OCI-LY3 (cell line): ENCODE measurements around the gene SNTG2.

Experiments used
- H2AFZ ChIP-seq: fragments of 200-600, 300-600 bp; shearing (Covaris generic); 2 replicates; pipeline ENCODE4 v1.6.0; 2014; ENCODE audit warnings: antibody characterized with exemption, low read depth, low read length
- H3K27ac ChIP-seq: fragments of 200-600, 300-600 bp; sonication (generic); 2 replicates; pipeline ENCODE4 v1.5.1; 2014; ENCODE audit warnings: mild to moderate bottlenecking, low read length, moderate library complexity, mixed read lengths
- H3K27me3 ChIP-seq: fragments of 200-600, 300-600 bp; sonication (generic); 2 replicates; pipeline ENCODE4 v1.6.1; 2014; ENCODE audit warnings: low read depth, low read length, mixed read lengths
- H3K36me3 ChIP-seq: fragments of 200-600, 300-600 bp; sonication (generic); replicated peaks from 2 replicates; pipeline ENCODE3; 2014; ENCODE audit warnings: low read depth, low read length, mixed read lengths
- H3K4me1 ChIP-seq: fragments of 300-600, 200-600 bp; sonication (generic); 2 replicates; pipeline ENCODE4 v1.6.1; 2014; ENCODE audit warnings: low read length, mixed read lengths
- H3K4me2 ChIP-seq: fragments of 200-600, 300-600 bp; sonication (generic); 2 replicates; pipeline ENCODE4 v1.6.1; 2014; ENCODE audit warnings: low read length, mixed read lengths
- H3K4me3 ChIP-seq: fragments of 300-600, 200-600 bp; sonication (generic); 2 replicates; pipeline ENCODE4 v1.5.1; 2014; ENCODE audit warnings: antibody characterized with exemption, mild to moderate bottlenecking, low read length, moderate library complexity
- H3K79me2 ChIP-seq: fragments of 300-600, 200-600 bp; shearing (Covaris generic); 2 replicates; pipeline ENCODE4 v1.6.1; 2014; ENCODE audit warnings: mild to moderate bottlenecking, low read length, mixed read lengths
- H3K9ac ChIP-seq: fragments of 300-600, 200-600 bp; shearing (Covaris generic); 2 replicates; pipeline ENCODE4 v1.6.0; 2014; ENCODE audit warnings: mild to moderate bottlenecking, low read length, moderate library complexity
- H3K9me3 ChIP-seq: fragments of 200-600, 300-600 bp; shearing (Covaris generic); 2 replicates; pipeline ENCODE4 v1.6.1; 2014; ENCODE audit warnings: low read length, mixed read lengths; ENCODE audit not compliant: insufficient read depth
- H4K20me1 ChIP-seq: fragments of 200-600, 300-600 bp; sonication (generic); 2 replicates; pipeline ENCODE4 v1.6.1; 2016; ENCODE audit warnings: low read length, mixed read lengths; ENCODE audit not compliant: insufficient read depth
- EZH2phosphoT487 ChIP-seq: fragments of 200-600 bp; shearing (Covaris generic); IDR thresholded peaks from 2 replicates; pipeline ENCODE4 v1.6.1; 2018; ENCODE audit warnings: antibody characterized with exemption, mixed run types, low read depth
- TF ChIP-seq, protein P1 (sequence below): fragments of 200-600, 300-600 bp; sonication (generic); IDR thresholded peaks from 2 replicates; pipeline ENCODE4 v1.5.1; 2014; ENCODE audit warnings: antibody characterized with exemption, low read length, low read depth

Gene SNTG2

DNA sequence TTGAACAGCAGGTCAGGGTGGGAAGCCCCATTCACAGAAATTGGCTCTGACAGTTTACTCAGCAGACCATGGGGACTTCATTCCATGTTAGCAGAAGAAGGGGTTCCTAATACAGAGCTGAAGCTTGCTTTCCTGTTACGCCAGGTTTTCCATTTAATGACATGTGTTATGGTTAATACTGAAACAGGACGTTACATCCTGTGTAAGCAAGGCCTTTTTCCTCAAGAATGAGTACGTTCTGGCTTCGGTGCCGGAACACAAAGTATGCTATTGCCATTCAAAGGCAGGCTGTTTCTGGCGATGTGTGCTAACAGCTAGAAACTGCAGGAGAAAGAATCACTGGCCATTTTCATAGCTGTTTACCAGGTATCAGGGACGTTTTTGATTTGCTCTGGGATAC, 190.4 kb downstream of the SNTG2 start:
- Histone ChIP-seq H3K4me2 (no peak overlapping the region), H3K9ac (no peak overlapping the region), H4K20me1 (no peaks in the 10 kb centered on the region), H3K4me3 (no peak overlapping the region), H3K27ac (no peak overlapping the region), H3K27me3 (no peaks in the 10 kb centered on the region), H3K36me3 (no peaks in the 10 kb centered on the region), H2AFZ (no peak overlapping the region), H3K9me3 (no peaks in the 10 kb centered on the region), H3K79me2 (no peaks in the 10 kb centered on the region), H3K4me1 (no peaks in the 10 kb centered on the region)
- TF ChIP-seq EZH2phosphoT487, result no peak

DNA sequence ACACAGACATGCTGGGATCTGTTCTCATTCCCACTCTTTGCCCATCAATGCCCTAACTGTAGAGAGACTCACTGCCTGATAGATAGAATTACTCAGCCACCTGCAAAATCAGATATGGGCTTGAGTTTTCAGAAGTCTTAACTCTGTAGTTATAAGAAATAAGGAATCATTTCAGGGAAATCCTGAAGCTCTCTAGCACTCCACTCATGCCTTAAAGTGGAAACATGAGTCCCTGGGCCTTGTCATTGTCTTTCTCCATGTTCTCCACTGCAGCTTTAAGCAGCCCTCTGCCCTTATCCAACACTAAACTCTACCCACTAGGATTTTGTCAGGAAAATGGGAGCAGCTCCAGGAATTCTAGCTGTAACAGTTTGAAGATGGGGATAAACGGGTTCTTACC, 192.5 kb downstream of the SNTG2 start:
- TF ChIP-seq EZH2phosphoT487, result no peak
- TF ChIP-seq, protein P1, sequence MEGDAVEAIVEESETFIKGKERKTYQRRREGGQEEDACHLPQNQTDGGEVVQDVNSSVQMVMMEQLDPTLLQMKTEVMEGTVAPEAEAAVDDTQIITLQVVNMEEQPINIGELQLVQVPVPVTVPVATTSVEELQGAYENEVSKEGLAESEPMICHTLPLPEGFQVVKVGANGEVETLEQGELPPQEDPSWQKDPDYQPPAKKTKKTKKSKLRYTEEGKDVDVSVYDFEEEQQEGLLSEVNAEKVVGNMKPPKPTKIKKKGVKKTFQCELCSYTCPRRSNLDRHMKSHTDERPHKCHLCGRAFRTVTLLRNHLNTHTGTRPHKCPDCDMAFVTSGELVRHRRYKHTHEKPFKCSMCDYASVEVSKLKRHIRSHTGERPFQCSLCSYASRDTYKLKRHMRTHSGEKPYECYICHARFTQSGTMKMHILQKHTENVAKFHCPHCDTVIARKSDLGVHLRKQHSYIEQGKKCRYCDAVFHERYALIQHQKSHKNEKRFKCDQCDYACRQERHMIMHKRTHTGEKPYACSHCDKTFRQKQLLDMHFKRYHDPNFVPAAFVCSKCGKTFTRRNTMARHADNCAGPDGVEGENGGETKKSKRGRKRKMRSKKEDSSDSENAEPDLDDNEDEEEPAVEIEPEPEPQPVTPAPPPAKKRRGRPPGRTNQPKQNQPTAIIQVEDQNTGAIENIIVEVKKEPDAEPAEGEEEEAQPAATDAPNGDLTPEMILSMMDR, result no peak
- Histone ChIP-seq H3K9ac (no peak overlapping the region), H3K4me2 (no peak overlapping the region), H3K79me2 (no peaks in the 10 kb centered on the region), H3K4me1 (no peaks in the 10 kb centered on the region), H3K4me3 (no peak overlapping the region), H4K20me1 (no peaks in the 10 kb centered on the region), H3K36me3 (no peaks in the 10 kb centered on the region), H3K27me3 (no peaks in the 10 kb centered on the region), H3K27ac (no peak overlapping the region), H2AFZ (no peak overlapping the region), H3K9me3 (no peaks in the 10 kb centered on the region)

- no peak overlapping the region for H3K27ac ChIP-seq
- no peak overlapping the region for H2AFZ ChIP-seq
- no peak overlapping the region for H3K9ac ChIP-seq
- no peak overlapping the region for H3K4me3 ChIP-seq
- H4K20me1 ChIP-seq, result no peaks in the 10 kb centered on the region
- H3K4me2 ChIP-seq, result no peak overlapping the region
- H3K36me3 ChIP-seq, result no peaks in the 10 kb centered on the region
- no peaks in the 10 kb centered on the region for H3K4me1 ChIP-seq
- no peaks in the 10 kb centered on the region for H3K79me2 ChIP-seq
- H3K27me3 ChIP-seq, result no peaks in the 10 kb centered on the region
- H3K9me3 ChIP-seq, result no peaks in the 10 kb centered on the region
- TF ChIP-seq EZH2phosphoT487, result no peak
- TF ChIP-seq, protein P1, result no peak
Measured at GRCh38 chr2:1147873-1148612, 197.4 kb downstream of the SNTG2 start.

- Histone ChIP-seq H3K79me2 (no peaks in the 10 kb centered on the region), H3K4me1 (no peaks in the 10 kb centered on the region), H3K4me2 (no peak overlapping the region), H3K27me3 (no peaks in the 10 kb centered on the region), H4K20me1 (no peaks in the 10 kb centered on the region), H3K9me3 (no peaks in the 10 kb centered on the region), H3K4me3 (no peak overlapping the region), H2AFZ (no peak overlapping the region), H3K36me3 (no peaks in the 10 kb centered on the region), H3K9ac (no peak overlapping the region), H3K27ac (no peak overlapping the region)
- no peak for TF ChIP-seq EZH2phosphoT487
- TF ChIP-seq, protein P1, result no peak
Measured at GRCh38 chr2:1150724-1151511, 200.3 kb downstream of the SNTG2 start.
